ENCODE measurements around the gene PTK6.
A peak's percentile ranks its signal among the peaks of the same experiment; 100 is the strongest.
"Not testable (repeated sequence)": the region's sequence is repeated elsewhere in the genome, so short reads cannot be mapped to it uniquely, and the experiment has no call there.

The PTK6 gene

GRCh38 chr20:63536997-63537524, at the start of gene PTK6:
PTK6 (minus strand) TSS chr20:63537376; CDS start chr20:63537314, 62 bp downstream.
- no peak for DNase-seq

- DNase-seq = no peak
Measured at GRCh38 chr20:63586797-63587196, 49.6 kb upstream of the PTK6 start.

GRCh38 chr20:63585616-63586565, 48.7 kb upstream of the PTK6 start:
- no peak for DNase-seq

GRCh38 chr20:63582382-63583063, 45.3 kb upstream of the PTK6 start:
- no peak for DNase-seq

GRCh38 chr20:63580796-63581461, 43.8 kb upstream of the PTK6 start:
- peak; percentile 76 for DNase-seq

GRCh38 chr20:63579017-63579694, 42.0 kb upstream of the PTK6 start:
- no peak for DNase-seq

GRCh38 chr20:63578224-63579016, 41.2 kb upstream of the PTK6 start:
- no peak for DNase-seq

- no peak for DNase-seq
Measured at GRCh38 chr20:63577317-63577894, 40.2 kb upstream of the PTK6 start.

GRCh38 chr20:63576311-63576710, 39.1 kb upstream of the PTK6 start:
- no peak for DNase-seq

- DNase-seq = no peak
Measured at GRCh38 chr20:63574829-63575743, 37.9 kb upstream of the PTK6 start.

GRCh38 chr20:63574156-63574828, 37.1 kb upstream of the PTK6 start, which contains the start of gene HELZ2:
HELZ2 (minus strand) TSS chr20:63574239; CDS start chr20:63572385, 1,854 bp downstream.
- peak; percentile 66 for DNase-seq

- DNase-seq = no peak
Measured at GRCh38 chr20:63573647-63574131, 36.5 kb upstream of the PTK6 start.

- no peak for DNase-seq
Measured at GRCh38 chr20:63572788-63573646, 35.8 kb upstream of the PTK6 start.

- DNase-seq = no peak
Measured at GRCh38 chr20:63572071-63572787, 35.1 kb upstream of the PTK6 start.

GRCh38 chr20:63571087-63571478, 33.9 kb upstream of the PTK6 start:
- not testable (repeated sequence) for DNase-seq

GRCh38 chr20:63570281-63571086, 33.3 kb upstream of the PTK6 start:
- no peak for DNase-seq
